Kidney epithelial cell (primary cell): ENCODE results near the gene DLEC1. TPM values are rescaled to one million over a fixed set of nuclear protein-coding genes. Genes with fewer than 3 reads are reported as not detected.

ENCODE experiments used
- DNase-seq: peaks from one replicate; pipeline ENCODE4 v3.0.0-alpha.2; 2010; ENCODE audit warnings: low read depth
- H3K27me3 ChIP-seq: 2 replicates; pipeline ENCODE4 v1.6.0; 2011; ENCODE audit warnings: low read length; ENCODE audit not compliant: control insufficient read depth, insufficient read depth
- H3K36me3 ChIP-seq: 2 replicates; pipeline ENCODE4 v1.5.1; 2011; ENCODE audit warnings: low read length; ENCODE audit not compliant: control insufficient read depth, insufficient read depth
- H3K4me3 ChIP-seq: 2 replicates; pipeline ENCODE4 v1.5.1; 2011; ENCODE audit warnings: low read depth, mild to moderate bottlenecking, control low read depth, low read length
- CTCF ChIP-seq: IDR thresholded peaks from 2 replicates; pipeline ENCODE4 v1.5.1; 2011; ENCODE audit warnings: mild to moderate bottlenecking, moderate library complexity, low read length, control low read depth, inconsistent platforms; ENCODE audit not compliant: insufficient read depth, poor library complexity, severe bottlenecking
- total RNA-seq: library from RNA; depleted of rRNA; stranded (reverse); fragments of >200 nt; gene quantifications from 2 replicates; pipeline ENCODE4 v1.2.3, GENCODE V29; 2015

The DLEC1 gene
- total RNA-seq, 1 donor from 2014 or later = 0.17 TPM

- Histone ChIP-seq H3K27me3 (peaks cover 7% of the 10 kb centered on the region), H3K36me3 (no peaks in the 10 kb centered on the region), H3K4me3 (no peak overlapping the region)
- no peak for DNase-seq
- no peak for TF ChIP-seq CTCF
These were observed 80.2 kb downstream of the DLEC1 start for GRCh38 chr3:38119248-38119544.

GRCh38 chr3:38119821-38120692, 81.0 kb downstream of the DLEC1 start:
- Histone ChIP-seq H3K36me3 (no peaks in the 10 kb centered on the region), H3K4me3 (no peak overlapping the region), H3K27me3 (peaks cover 7% of the 10 kb centered on the region)
- no peak for DNase-seq
- no peak for TF ChIP-seq CTCF

GRCh38 chr3:38120693-38121450, 81.9 kb downstream of the DLEC1 start:
- Histone ChIP-seq H3K27me3 (peaks cover 2% of the 10 kb centered on the region), H3K4me3 (no peak overlapping the region), H3K36me3 (peaks cover 1% of the 10 kb centered on the region)
- DNase-seq = no peak
- no peak for TF ChIP-seq CTCF

GRCh38 chr3:38121451-38121831, 82.4 kb downstream of the DLEC1 start:
- Histone ChIP-seq H3K36me3 (peaks cover 1% of the 10 kb centered on the region), H3K4me3 (no peak overlapping the region), H3K27me3 (no peaks in the 10 kb centered on the region)
- no peak for DNase-seq
- no peak for TF ChIP-seq CTCF

- no peak for TF ChIP-seq CTCF
- H3K4me3 ChIP-seq = no peak overlapping the region
- no peaks in the 10 kb centered on the region for H3K27me3 ChIP-seq
- peaks cover 1% of the 10 kb centered on the region for H3K36me3 ChIP-seq
- DNase-seq = no peak
These were observed 82.9 kb downstream of the DLEC1 start for GRCh38 chr3:38121832-38122461.
